Hematopoietic multipotent progenitor cell treated with erythropoietin and hydrocortisone succinate and interleukin-3 and kit ligand, for 17 days (in vitro differentiated cells): ENCODE data around the gene SFXN2.
"Not testable (repeated sequence)": the region's sequence is repeated elsewhere in the genome, so short reads cannot be mapped to it uniquely, and the experiment has no call there.

Experiments used
- DNase-seq: peaks from one replicate; pipeline ENCODE4 v3.0.0-alpha.2; 2015; ENCODE audit warnings: low spot score

Gene SFXN2

GRCh38 chr10:102714621-102715455 is at the start of gene SFXN2:
Gene SFXN2 (plus strand): TSS chr10:102714636. CDS start chr10:102726637, 12,001 bp downstream.
- DNase-seq: no peak

- no peak for DNase-seq
Measured at GRCh38 chr10:102665904-102666509, 48.4 kb upstream of the SFXN2 start.

- not testable (repeated sequence) for DNase-seq
Measured at GRCh38 chr10:102667411-102667810, 47.0 kb upstream of the SFXN2 start.

- no peak for DNase-seq
Measured at GRCh38 chr10:102668326-102669107, 45.9 kb upstream of the SFXN2 start.

GRCh38 chr10:102669206-102670064 is 45.0 kb upstream of the SFXN2 start:
- DNase-seq: no peak

- no peak for DNase-seq
Measured at GRCh38 chr10:102670065-102670670, 44.3 kb upstream of the SFXN2 start.

GRCh38 chr10:102670871-102671434 is 43.5 kb upstream of the SFXN2 start:
- no peak for DNase-seq

- DNase-seq: no peak
Measured at GRCh38 chr10:102673236-102673818, 41.1 kb upstream of the SFXN2 start.

- peak; percentile 81 for DNase-seq
Measured at GRCh38 chr10:102673819-102674511, 40.5 kb upstream of the SFXN2 start.

- peak; percentile 29 for DNase-seq
Measured at GRCh38 chr10:102674566-102674965, 39.9 kb upstream of the SFXN2 start.

GRCh38 chr10:102675011-102675665 is 39.3 kb upstream of the SFXN2 start:
- no peak for DNase-seq

- DNase-seq: no peak
Measured at GRCh38 chr10:102675666-102676533, 38.5 kb upstream of the SFXN2 start.

GRCh38 chr10:102676534-102677315 is 37.7 kb upstream of the SFXN2 start:
- no peak for DNase-seq

- DNase-seq: no peak
Measured at GRCh38 chr10:102677331-102678067, 36.9 kb upstream of the SFXN2 start.

GRCh38 chr10:102678068-102678400 is 36.4 kb upstream of the SFXN2 start:
- no peak for DNase-seq

- DNase-seq: peak; percentile 45
Measured at GRCh38 chr10:102678842-102679289, 35.6 kb upstream of the SFXN2 start.

- no peak for DNase-seq
Measured at GRCh38 chr10:102679596-102679995, 34.8 kb upstream of the SFXN2 start.
